ENCODE data around the gene G3BP1. TPM values are rescaled to one million over a fixed set of nuclear protein-coding genes. Genes with fewer than 3 reads are reported as not detected.
"Not testable (repeated sequence)": the region's sequence is repeated elsewhere in the genome, so short reads cannot be mapped to it uniquely, and the experiment has no call there.

The G3BP1 gene
- total RNA-seq, 4 donors from 2014 or later = 49.8 to 75.5 (median 63.1) TPM

DNA sequence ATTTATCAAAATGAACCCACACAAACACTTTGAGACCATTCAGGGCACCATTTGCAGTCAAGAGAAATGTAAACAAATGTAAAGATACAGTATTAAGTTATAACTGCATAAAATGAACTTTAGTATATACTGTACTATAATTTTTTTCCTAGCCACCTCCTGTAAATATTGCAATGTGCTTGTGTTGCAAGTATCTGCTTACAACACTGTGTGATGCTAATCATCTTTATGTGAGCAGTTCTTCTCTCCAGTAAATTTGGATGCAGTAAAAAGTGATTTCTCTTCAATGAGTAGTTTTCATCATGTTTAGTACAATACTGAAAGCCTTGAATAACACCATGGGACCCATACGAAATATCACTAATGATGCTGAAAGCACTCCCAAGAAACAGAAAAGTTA is 9.4 kb downstream of the G3BP1 start:
- no peaks in the 10 kb centered on the region for H3K27me3 ChIP-seq
- H3K4me3 ChIP-seq = no peak overlapping the region
- peaks cover 0 to 15% (median 5%) of the 10 kb centered on the region in 4 donors for H3K36me3 ChIP-seq
- no peaks in the 10 kb centered on the region for H3K9me3 ChIP-seq
- no peak overlapping the region for H3K27ac ChIP-seq (replicated peaks in 1 of 4)
- peaks cover 61 to 97% (median 96%) of the 10 kb centered on the region in 4 donors for H3K4me1 ChIP-seq
- 53% methylated on average over 1 of the region's 1 CpG for WGBS
- no peak for DNase-seq (ENCODE audit: extremely low spot score)
- no peak for TF ChIP-seq POLR2AphosphoS5 (IDR thresholded peaks at IDR 0.05)
- no peak for TF ChIP-seq EP300 (IDR thresholded peaks at IDR 0.05)
- TF ChIP-seq, protein P1, sequence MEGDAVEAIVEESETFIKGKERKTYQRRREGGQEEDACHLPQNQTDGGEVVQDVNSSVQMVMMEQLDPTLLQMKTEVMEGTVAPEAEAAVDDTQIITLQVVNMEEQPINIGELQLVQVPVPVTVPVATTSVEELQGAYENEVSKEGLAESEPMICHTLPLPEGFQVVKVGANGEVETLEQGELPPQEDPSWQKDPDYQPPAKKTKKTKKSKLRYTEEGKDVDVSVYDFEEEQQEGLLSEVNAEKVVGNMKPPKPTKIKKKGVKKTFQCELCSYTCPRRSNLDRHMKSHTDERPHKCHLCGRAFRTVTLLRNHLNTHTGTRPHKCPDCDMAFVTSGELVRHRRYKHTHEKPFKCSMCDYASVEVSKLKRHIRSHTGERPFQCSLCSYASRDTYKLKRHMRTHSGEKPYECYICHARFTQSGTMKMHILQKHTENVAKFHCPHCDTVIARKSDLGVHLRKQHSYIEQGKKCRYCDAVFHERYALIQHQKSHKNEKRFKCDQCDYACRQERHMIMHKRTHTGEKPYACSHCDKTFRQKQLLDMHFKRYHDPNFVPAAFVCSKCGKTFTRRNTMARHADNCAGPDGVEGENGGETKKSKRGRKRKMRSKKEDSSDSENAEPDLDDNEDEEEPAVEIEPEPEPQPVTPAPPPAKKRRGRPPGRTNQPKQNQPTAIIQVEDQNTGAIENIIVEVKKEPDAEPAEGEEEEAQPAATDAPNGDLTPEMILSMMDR (IDR thresholded peaks at IDR 0.05) = no peak
- TF ChIP-seq POLR2A (IDR thresholded peaks at IDR 0.05; ENCODE audit: low read depth) = no peak
- intact Hi-C loops (cut with DNase I) = no loop called here

DNA sequence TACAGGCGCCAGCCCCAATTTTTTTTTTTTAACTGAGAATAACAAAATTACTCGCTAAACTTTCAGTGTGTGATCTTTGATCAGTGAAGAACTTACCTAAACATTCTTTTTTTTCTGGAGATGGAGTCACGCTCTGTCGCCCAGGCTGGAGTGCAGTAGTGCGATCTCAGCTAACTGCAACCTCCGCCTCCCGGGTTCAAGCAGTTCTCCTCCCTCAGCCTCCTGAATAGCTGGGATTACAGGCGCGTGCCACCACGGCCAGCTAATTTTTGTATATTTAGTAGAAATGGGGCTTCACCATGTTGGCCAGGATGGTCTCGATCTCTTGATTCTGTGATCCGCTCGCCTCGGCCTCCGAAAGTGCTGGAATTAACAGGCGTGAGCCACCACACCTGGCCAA is 11.9 kb downstream of the G3BP1 start:
- not testable (repeated sequence) for DNase-seq (ENCODE audit: extremely low spot score)
- peaks cover 43 to 82% (median 75%) of the 10 kb centered on the region in 4 donors for H3K4me1 ChIP-seq
- 98% methylated on average over 16 of the region's 16 CpGs for WGBS

DNA sequence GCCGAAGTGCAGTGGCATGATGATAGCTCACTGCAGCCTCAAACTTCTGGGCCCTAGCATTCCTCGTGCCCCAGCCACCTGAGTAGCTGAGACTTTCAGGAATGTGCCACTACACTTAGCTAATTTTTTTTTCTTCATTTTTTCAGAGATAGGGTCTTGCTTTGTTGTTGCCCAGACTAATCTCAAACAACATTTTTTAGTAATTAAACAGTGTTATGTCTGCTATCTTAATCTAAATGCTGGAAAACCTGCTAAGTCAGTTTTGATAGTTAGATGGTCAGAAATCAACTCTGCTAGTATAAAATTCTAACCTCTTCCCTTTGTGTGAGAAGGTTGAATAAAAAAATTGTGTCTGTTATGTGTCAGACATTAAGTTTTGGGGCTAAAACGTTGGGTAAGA is 12.4 kb downstream of the G3BP1 start:
- H3K36me3 ChIP-seq = peaks cover 0 to 25% (median 13%) of the 10 kb centered on the region in 4 donors
- WGBS = 83% methylated on average over 3 of the region's 3 CpGs
- H3K27ac ChIP-seq (replicated peaks in 1 of 4) = no peak overlapping the region
- no peak overlapping the region for H3K4me3 ChIP-seq
- no peak for DNase-seq (ENCODE audit: extremely low spot score)
- H3K27me3 ChIP-seq = no peaks in the 10 kb centered on the region
- H3K9me3 ChIP-seq = no peaks in the 10 kb centered on the region
- no peak for TF ChIP-seq POLR2AphosphoS5 (IDR thresholded peaks at IDR 0.05)
- no peak for TF ChIP-seq POLR2A (IDR thresholded peaks at IDR 0.05; ENCODE audit: low read depth)
- no peak for TF ChIP-seq EP300 (IDR thresholded peaks at IDR 0.05)
- TF ChIP-seq, protein P1 (IDR thresholded peaks at IDR 0.05) = no peak
- H3K4me1 ChIP-seq = peaks cover 38 to 77% (median 70%) of the 10 kb centered on the region in 4 donors
- intact Hi-C loops (cut with DNase I) = no loop called here

More for the DNA sequence above, 11.9 kb downstream of the G3BP1 start:
- intact Hi-C loops (cut with DNase I); H3K9me3 ChIP-seq; H3K27me3 ChIP-seq; H3K27ac ChIP-seq (replicated peaks in 1 of 4); H3K4me3 ChIP-seq: not testable (repeated sequence)
- peaks cover 0 to 22% (median 12%) of the 10 kb centered on the region in 4 donors for H3K36me3 ChIP-seq

DNA sequence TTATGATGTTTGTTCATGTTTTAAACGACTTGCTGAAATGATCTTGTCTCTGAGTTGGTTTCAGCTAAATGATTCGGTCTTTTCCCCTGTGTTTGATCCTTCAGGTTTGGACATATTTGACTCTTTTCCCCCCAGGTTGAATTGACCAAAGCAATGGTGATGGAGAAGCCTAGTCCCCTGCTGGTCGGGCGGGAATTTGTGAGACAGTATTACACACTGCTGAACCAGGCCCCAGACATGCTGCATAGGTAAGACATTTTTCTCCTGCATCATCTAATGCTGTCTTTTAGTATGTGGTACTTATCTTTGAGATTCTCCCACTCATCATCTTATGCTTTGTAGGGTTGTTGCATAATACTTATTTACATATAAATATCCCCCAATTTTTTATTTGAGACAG is 14.7 kb downstream of the G3BP1 start:
- intact Hi-C loops (cut with DNase I) = no loop called here
- H3K27ac ChIP-seq (replicated peaks in 1 of 4) = no peak overlapping the region
- peaks cover 8 to 49% (median 28%) of the 10 kb centered on the region in 4 donors for H3K36me3 ChIP-seq
- no peaks in the 10 kb centered on the region for H3K27me3 ChIP-seq
- WGBS = 83% methylated on average over 4 of the region's 4 CpGs
- no peak overlapping the region for H3K4me3 ChIP-seq
- H3K4me1 ChIP-seq = peaks cover 19 to 56% (median 49%) of the 10 kb centered on the region in 4 donors
- TF ChIP-seq POLR2AphosphoS5 (IDR thresholded peaks at IDR 0.05) = no peak
- H3K9me3 ChIP-seq = no peaks in the 10 kb centered on the region
- no peak for DNase-seq (ENCODE audit: extremely low spot score)

DNA sequence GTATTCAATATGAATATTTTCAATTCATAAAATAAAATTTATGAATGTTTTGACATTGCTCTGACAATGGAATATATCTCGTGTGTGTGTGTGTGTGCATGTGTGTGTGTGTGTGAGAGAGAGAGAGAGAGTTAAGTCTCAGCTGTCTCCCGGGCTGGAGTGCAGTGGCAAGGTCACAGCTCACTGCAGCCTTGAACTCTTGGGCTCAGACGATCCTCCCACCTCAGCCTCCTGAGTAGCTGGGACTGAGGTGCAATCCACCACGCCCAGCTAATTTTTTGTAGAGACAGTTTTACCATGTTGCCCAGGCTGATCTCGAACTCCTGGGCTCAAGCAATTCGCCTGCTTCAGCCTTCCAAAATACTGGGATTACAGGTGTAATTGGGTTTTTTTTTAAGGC is 16.1 kb downstream of the G3BP1 start:
- TF ChIP-seq, protein P1 (IDR thresholded peaks at IDR 0.05) = no peak
- no peak for TF ChIP-seq POLR2AphosphoS5 (IDR thresholded peaks at IDR 0.05)
- no peak for TF ChIP-seq POLR2A (IDR thresholded peaks at IDR 0.05; ENCODE audit: low read depth)
- TF ChIP-seq EP300 (IDR thresholded peaks at IDR 0.05) = no peak
- H3K4me3 ChIP-seq = no peak overlapping the region
- 88% methylated on average over 6 of the region's 6 CpGs for WGBS
- H3K9me3 ChIP-seq = no peaks in the 10 kb centered on the region
- peaks cover 17 to 62% (median 41%) of the 10 kb centered on the region in 4 donors for H3K36me3 ChIP-seq
- peaks cover 9 to 43% (median 36%) of the 10 kb centered on the region in 4 donors for H3K4me1 ChIP-seq
- DNase-seq (ENCODE audit: extremely low spot score) = no peak
- intact Hi-C loops (cut with DNase I) = no loop called here
- no peaks in the 10 kb centered on the region for H3K27me3 ChIP-seq
- no peak overlapping the region for H3K27ac ChIP-seq (replicated peaks in 1 of 4)

DNA sequence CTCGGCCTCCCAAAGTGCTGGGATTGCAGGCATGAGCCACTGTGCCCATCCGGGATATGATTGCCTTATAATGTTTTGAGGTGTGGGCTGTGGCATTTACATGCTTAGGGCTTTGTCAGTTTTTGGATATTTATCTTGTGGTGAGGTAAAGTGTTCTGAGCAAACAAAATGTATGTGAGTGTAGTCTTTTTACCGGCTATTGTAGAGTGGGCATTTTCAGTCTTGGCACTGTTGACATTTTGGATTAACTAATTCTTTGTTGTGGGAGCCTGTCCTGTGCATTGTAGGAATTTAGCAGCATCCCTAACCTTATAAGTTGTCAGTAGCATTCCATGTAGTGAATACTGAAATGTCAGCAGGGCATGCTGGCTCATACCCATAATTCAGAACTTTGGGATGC is 21.6 kb downstream of the G3BP1 start:
- intact Hi-C loops (cut with DNase I) = no loop called here
- no peak for TF ChIP-seq POLR2AphosphoS5 (IDR thresholded peaks at IDR 0.05)
- DNase-seq (ENCODE audit: extremely low spot score) = no peak
- Histone ChIP-seq H3K4me3 (no peak overlapping the region), H3K27me3 (no peaks in the 10 kb centered on the region), H3K27ac (replicated peaks in 1 of 4) (no peak overlapping the region), H3K9me3 (no peaks in the 10 kb centered on the region), H3K36me3 (peaks cover 51 to 100% (median 80%) of the 10 kb centered on the region in 4 donors), H3K4me1 (peaks cover 0 to 3% (median 0%) of the 10 kb centered on the region in 4 donors)
- WGBS = 92% methylated on average over 3 of the region's 3 CpGs
